Sigmoid colon (tissue), 4 donors: ENCODE measurements around the gene CTNNA2.

Experiments used
- CTCF ChIP-seq, 4 experiments: fragments of 450-650 bp in 3 of 4; fragments of 200-600 bp in 1 of 4; IDR thresholded peaks; one replicate each; pipeline ENCODE4 v1.5.1; 2016 to 2019; ENCODE audit warnings: antibody characterized with exemption in 4 of 4, mild to moderate bottlenecking in 3 of 4, moderate library complexity in 2 of 4
- POLR2A ChIP-seq, 2 donors: fragments of 450-650 bp; IDR thresholded peaks; one replicate each; pipeline ENCODE4 v1.6.1; 2016; ENCODE audit warnings: antibody characterized with exemption in 2 of 2, mild to moderate bottlenecking in 2 of 2, moderate library complexity in 2 of 2
- POLR2AphosphoS5 ChIP-seq, 4 donors: sonication (generic); formaldehyde crosslinking; IDR thresholded peaks; one replicate each; pipeline ENCODE4 v1.6.1; 2017; ENCODE audit warnings: antibody characterized with exemption in 4 of 4

- TF ChIP-seq CTCF (IDR thresholded peaks at IDR 0.05) (no peak), POLR2A (IDR thresholded peaks at IDR 0.05) (no peak), POLR2AphosphoS5 (IDR thresholded peaks at IDR 0.05) (no peak)
These were observed 109.7 kb downstream of the CTNNA2 start for GRCh38 chr2:79622508-79622907.
